HG02610 (cell line): ENCODE data around the gene RASSF5.
A peak's percentile ranks its signal among the peaks of the same experiment; 100 is the strongest.

ENCODE experiments used
- ATAC-seq: cut with Tn5 transposase; IDR thresholded peaks from one replicate; pipeline ENCODE4 v1.9.1; 2021; ENCODE audit warnings: mild to moderate bottlenecking, moderate library complexity; ENCODE audit not compliant: unreplicated experiment

Gene RASSF5

DNA sequence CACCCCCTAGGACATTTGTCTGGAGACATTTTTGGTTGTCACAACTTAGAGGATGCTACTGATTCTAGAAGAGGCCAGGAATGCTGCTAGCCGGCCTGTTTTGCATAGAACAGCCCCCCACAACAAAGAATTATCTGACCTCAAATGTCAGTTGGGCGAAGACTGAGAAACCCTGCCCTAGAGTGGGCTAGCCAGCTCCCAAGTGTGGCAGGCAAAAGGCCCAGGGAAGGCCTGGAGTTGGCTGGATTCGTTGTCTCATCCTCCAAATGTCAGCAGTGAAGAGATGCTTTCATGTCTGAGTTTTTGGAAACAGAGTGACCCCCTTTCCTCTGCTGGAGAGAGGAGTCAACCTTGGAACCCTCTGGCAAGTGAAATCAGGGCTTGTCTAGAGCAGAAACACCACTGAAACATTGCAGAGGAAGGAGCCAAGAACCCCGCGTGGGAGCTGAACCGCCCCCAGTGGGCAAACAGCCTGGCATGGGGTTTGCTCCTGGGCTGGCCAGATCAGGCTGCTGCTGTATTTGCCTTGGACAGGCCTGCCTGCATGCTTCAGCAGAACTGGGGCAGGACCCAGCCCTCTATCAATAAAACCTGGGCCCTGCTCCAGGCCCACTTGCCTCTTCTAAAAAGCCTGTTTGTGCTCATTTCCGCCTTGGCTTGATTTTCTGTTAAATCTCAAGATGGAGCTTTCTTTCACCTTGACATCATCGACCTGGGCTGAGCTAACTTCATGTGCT lies 32.9 kb downstream of the RASSF5 start:
- ATAC-seq = no peak

DNA sequence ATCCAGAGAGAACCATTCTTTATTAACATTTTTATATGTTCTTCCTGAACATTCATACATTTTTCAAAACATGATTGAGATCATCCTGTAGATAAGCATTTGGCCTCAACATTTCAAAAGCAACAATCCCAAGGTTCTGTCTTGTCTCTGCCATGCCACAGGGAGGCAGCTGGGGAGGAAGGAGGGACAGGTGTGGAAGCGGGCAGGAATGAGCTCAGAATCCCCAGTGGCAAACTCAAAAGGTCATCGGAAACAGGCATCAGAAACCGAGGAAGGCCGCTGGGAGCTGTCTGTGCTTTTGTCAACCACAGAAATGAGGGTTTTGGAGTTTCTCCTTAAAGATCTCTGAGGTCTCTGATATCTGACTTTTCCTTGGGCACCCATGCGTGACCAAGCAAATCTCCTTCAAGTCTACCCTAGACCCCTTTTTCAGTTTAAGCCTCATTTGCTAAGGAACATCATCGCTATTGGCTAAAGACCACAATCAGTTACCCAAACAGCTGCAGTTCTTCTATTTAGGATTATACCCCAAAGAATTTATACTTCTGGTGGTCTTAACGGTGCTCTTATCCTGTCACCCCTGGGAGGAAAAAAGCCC lies 34.0 kb downstream of the RASSF5 start:
- ATAC-seq = no peak

DNA sequence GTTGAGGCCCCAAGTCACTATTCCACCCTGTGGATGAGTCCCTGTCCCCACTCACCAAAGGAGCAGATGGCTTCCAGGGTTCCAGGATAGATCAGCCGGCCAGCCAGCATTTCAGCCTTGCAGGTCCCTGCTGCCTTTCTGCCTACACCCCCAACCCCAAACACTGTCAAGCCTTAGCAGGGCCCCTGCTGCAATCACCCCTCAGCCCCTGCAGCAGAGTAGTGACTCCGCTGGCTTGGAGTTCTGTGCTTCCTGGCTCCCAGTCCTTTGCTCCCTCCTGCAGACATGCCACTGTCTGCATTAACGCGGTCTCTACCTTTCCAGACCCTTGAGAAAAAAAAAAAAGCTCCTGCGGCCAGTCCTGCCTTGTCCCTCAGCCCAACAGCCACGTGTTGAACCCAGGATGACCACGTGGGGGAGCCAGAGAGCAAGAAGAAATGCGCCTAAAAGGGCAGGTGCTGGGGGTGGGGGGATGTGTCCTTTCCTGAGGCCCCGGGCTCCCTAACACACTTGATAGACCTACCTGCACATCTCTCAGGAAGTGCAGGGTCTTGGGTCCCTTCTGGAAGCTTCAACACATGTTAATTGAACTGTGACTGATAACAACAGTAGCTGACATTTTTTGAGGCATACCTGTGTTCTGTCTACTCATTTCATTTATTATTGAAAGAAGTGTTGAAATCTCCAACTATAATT lies 37.4 kb downstream of the RASSF5 start:
- ATAC-seq = peak; percentile 43

DNA sequence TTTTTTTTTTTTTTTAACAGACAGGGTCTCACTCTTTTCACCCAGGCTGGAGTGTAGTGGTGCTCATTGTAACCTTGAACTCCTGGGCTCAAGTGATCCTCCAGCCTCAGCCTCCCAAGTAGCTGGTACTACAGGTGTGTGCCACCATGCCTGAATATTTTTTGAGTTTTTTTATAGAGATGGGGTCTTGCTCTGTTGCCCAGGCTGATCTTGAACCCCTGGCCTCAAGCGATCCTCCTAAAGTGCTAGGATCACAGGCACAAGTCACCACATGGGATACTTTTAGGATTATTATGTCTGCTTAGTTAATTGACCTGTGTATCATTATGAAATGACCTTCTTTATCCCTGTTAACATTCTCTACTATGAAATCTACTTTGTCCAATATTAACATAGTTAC lies 38.0 kb downstream of the RASSF5 start:
- ATAC-seq = peak; percentile 7

DNA sequence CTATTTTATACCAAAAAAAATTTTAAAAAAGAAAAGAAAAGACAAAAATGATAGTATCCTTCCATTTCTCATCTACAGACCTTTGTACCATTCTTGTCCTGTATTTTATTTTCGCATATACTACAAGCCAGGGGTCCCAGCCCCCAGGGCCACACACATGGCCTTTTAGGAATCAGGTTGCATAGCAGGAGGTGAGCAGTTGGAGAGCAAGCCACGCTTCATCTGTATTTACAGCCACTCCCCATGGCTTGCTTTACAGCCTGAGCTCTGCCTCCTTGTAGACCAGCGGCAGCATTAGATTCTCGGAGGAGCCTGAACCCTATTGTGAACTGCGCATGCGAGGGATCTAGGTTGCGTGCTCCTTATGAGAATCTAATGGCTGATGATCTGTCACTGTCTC lies 39.8 kb downstream of the RASSF5 start:
- ATAC-seq = no peak

DNA sequence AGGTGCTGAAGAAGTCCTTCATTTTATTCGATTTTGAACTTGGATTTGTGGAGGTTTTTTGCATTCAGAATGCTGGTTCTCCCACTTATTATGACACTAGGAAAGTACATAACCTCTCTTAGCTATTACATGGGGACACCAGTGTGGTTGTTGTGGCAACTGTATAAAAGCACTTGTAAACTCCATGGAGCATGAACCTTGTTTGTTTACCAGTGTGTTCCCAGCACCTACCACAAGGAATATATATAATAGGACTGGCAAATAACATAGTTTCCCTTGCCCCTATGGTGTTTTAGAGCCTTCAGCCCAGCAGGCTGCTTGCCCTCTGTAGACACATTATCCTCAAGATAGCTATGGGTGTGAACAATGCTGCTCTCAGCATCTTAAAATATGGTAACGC lies 43.1 kb downstream of the RASSF5 start:
- ATAC-seq = no peak

DNA sequence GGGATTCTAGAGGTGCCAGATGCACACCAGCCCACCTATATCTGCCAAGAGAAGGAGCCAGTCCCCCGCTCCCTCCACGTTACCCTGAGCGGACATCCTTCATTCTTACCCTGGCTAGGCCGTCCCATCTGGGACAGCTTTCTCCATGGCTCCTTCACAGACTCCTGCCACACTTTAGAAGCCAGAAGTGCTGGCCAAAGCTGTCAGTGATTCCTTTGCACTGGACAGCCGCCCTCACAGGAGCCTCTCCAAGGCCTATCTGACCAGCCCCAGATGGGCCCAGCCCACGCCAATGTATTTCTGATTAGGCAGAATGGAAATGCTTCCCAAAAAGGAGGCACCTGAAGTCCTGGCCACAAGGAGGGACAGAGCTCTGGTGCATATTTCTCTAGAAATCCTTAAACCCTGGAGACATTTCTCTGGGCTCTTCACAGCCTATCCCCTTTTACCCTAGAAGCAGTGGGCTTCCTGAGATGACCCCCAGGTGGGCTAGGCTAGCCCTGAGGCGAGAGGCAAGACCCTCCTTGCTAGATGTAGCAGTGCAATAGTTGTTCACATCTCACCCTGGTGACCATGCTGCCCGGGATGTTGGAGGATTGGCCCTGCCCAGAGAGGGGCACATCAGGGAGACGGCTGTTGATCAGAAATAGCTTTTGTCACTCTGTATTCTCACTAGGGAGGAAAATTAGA lies 44.1 kb downstream of the RASSF5 start:
- no peak for ATAC-seq

DNA sequence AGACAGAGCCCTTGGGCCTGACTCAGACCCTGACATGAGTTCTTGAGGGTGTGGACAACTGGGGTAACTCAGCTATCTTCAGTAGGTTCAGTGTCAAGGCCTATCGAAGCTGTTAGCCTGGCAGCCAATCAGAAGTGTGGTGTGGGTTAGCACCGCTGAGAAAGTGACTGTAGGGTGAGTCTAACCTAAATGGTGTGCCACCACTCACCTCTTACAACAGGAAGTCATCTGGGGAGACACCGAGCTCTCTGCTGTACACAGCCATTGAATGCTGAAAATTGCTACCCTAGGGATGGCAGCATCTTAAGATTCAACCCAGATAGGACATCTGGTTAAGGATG lies 44.6 kb downstream of the RASSF5 start:
- no peak for ATAC-seq

DNA sequence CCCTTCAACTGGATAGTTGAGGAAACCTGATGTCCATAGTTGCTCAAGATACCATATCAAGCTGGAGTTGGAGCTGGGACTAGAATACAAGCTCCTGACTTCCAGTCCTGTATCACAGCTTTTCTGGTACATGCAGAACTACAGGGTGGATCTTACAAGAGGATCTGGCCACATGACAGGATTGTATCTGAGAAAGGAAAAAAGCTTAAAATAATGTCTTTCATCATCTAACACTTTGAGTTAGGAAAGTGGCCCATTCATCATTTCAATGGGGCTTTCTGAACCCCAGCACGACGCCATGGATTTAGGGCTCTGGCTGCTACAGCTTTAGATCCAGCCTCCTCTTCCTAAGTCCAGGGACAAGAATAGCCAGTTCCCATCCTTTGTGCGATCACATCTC lies 46.9 kb downstream of the RASSF5 start:
- ATAC-seq = no peak

DNA sequence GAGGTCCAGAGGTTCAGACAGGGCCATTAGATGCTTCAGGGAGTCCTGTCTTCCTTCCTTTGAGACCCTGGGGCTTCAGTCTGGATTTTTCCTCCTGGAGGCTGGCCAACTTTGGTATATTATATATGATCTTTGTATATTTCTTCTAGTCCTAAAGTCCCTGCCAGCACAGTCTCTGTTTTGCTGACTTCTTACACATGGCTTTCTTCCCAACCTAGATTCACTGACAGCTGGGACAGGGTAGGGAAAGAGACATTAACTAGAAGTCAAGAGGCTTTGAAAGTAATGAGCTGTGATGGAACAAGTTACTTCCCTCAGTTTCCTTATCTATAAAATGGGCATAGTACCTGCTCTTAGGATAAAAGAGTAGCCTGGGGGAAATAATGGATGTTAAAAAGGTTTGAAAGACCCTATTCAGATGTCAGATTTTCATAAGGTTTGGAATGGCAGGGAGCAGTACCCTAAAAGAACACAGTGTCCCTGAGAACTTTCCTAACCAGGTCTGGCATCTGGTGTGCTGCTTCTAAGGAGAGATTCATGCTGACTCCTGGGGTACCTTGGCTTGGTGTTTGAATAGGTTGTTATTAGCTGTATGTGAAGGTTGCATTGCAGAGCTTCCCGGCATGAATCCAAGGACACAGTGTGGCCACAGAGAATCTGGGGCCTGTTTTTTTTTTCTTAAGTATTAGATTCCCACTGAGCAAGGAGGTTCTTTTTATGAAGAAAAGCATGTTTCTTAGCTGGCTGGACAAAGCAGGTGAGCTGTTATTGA lies 47.6 kb downstream of the RASSF5 start:
- ATAC-seq = no peak

DNA sequence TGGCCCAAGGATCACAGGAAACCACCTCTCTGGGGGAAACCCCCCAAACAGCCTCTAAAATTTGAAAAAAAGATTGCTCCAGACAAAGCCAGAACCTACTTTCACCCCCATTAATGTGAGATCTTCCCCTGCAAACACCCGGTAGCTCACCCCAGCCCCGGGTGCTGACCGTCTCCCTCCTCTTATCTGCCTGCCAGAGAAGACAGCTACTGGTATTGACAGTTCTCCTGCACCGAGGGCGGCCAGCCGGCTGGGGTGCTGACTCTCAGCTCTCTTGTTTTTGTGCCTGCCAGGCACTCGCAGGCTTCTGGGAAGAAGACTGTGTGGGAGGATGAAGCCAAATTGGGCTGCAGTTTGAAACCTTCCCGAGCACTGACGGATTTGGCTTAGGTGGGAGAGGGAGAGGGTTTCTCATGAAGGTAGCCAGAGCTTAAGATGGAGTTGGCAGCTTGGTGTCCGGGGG lies 48.2 kb downstream of the RASSF5 start:
- ATAC-seq = no peak

DNA sequence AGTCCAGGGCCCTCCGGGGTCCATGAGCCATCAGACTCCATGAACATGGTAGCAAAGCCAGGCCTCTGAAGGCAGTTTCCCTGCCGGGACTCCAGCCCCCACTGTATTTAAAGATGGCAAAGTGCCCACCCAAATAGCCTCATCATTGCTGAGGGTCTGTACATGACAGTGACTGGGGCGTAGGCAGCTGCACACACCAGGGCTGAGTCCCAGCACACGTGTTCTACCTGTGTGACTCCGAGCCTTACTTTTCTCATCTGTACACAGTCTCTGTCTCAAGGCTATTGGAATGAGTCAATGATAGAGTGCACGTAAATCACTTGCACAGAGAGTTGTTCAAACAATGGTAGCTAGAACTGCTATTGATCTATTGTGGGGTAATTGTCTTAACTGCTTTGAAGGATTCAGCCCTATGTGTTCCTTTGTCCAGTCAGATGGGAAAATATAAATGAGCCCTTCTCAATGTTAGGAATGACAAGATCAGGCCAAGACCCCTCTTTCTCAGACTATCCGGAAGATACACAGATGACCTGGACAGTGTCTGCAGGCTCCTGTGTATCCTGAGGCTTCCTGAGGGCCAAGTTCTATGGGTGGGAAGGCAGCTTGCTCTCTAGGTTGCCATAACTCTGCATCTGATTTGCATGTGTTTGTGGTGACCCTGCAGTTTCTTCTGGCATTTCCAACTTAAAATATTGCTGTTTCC lies 48.9 kb downstream of the RASSF5 start:
- ATAC-seq = no peak

DNA sequence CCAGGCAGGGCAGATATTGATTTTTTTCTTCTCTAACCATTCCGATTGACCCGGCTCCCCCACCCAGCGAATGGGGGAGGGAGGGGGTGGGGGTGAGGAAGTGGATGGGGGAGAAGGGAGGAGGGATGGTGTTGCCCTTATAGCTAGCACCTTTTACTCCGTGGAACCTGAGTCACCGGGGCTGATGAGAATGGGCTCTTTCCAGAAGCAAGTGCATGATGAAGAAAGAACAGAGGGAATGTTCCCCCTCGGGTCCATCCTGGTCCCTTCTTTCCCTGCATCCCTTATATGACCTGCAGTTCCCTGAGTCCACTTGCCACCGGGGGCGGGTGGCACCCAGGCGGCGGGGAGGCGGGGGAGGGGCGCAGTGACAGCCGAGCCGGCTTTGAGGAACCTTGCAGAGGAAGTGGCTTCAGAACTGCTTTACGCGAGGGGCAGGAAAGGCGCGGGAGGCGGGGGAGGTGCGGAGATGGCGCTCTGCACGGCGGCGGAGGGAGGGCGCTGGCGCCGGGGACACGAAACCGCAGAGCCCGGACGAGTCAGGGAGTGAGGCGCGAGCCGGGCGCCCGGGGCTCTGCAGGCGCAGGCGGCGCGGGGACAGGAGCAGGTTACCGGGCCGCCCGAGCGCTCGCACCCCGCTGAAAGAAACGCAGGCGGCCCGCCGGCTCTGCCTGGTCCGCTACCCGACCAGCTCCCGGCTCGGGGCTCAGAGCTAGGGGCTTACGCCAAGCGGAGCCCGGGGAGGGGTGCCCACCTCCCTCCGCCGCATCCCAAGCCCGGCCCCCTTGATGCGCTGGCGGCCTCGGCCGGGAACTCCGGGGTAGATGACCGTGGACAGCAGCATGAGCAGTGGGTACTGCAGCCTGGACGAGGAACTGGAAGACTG lies 49.7 kb downstream of the RASSF5 start:
- ATAC-seq = peak; percentile 39

DNA sequence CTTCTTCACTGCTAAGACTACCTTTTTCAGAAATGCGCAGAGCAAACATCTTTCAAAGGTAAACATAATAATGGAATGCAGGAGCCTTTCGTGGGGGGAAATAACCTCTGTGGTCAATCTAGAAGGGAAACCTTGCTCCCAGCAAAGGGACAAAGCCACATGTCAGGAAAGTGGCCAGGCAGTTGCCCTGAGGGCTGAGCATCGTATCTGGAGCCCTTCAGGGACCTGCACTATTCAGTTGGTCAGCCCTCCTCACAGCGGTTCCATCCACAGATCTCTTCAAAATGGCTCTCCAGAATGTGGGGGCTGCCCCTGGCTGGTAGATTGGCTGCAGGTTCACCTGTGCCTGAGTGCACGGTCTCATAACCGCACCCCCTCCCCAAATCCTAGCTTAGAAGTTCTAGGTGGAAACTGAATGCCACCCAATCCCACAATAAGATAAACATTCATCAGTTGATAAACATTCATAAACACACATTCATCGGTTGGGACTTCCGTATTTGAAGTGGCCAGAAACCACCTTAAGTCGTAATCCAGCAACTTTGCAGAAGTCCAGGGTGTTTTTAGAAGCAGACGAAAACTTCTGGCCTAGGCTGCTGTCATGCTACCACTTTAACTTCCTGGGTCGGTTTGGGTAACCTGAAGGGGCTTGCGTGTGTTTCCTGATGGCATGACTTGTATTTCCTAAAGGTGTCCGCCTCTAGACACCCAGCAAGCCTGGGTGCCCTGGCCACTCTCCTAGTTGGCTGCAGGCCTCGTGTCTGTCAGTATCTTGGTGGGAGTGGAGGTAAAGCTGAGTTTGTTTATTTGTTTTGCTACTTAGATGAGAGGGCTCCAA lies 50.5 kb downstream of the RASSF5 start:
- no peak for ATAC-seq

DNA sequence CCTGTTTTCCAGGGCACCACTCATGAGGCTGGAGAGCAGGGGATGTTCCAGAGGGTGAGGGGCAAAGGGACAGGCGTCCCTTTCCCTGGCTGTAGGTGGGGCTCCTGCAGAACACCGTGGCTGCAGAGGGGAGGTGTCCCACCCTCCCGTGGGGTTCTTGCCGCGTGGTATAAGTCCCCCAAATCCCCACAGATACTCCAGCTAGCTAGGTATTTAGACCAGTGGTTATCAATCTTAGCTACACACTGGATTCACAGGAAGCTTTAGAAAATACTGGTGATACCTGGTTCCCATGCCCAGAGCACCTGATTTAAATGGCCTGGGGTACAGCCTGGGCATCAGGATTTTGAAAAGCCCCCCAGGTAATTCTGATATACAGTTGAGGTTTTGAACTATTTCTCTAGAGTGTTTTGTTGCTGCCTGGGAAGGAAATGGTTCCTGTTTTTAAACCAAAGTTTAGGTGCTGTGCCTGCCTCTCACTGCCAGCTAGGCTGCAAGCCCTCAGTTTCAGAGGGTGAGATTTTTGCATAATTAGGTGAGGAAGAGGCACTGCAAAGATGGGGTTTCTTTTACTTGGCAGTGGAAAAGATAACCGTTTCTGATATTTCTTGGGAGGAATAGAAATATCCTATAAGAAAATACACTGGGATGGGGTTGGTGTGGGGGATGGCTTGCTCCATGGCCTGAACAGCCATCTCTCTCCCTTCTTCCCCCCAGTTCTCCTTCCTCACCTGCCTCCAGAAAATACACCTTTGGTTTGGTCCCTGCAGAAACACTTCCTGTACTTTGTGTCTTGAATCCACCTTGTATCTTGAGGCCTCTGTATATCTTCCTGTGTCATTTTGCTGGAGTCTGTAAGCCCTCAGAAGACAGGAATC lies 51.7 kb downstream of the RASSF5 start:
- no peak for ATAC-seq

DNA sequence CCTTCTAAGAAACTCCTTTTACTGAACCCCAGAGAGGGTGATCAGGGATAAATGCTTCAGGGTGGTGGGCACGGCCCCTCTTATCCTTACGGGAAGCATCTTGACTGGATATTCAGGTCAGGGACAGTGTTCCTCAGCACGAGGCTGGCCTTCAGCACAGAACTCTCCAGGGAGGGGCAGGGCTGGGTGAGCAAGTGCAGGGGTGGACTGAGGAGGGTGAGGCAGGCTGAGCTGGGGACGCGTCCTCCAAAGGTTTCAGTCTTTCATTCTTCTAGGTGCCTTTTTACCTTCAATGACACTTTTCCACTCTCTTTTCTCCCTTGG lies 52.3 kb downstream of the RASSF5 start:
- no peak for ATAC-seq

DNA sequence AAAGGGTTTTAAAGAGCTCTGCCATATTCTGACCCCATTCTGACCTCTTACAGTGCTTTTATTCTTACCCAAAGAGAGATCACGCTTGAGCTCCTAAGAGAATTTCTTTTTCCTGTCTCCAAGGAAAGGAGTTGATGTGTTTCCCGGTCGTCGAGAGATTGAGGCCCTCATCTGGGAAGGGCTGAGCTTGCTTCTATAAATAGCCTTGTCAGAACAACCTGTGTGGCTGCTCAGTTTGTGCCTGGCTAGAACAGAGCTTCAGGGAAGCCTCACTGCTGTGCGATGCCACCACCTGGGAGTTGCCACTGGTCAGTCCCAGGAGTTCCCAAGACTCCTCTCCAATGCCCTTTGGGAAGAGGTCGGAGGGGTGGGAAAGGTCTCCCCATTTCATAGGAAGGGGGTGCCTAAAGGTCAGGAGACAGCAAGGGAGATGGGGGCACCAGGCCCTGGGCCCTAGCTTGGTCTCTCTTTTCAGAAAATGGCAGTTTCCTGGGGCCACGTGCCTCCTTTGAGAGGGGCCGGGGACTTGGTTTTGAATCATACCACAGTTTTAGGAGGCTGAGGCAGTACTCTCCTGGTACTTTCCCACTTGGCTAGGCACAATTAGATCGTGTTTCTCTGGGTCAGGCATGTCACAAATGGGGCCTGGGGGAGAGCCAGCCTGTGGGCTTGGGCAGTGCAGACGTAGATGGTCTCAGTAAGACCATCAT lies 52.8 kb downstream of the RASSF5 start:
- ATAC-seq = no peak
